ENCODE measurements around the gene MTM1.
A peak's percentile ranks its signal among the peaks of the same experiment; 100 is the strongest.

The MTM1 gene

GRCh38 chrX:150692296-150692695 is 123.9 kb downstream of the MTM1 start:
- peak overlapping the region; percentile 91 for H3K27ac Mint-ChIP-seq
- peaks cover 6% of the 10 kb centered on the region for H3K36me3 Mint-ChIP-seq (ENCODE audit: low read depth)
- H3K9me3 Mint-ChIP-seq: peaks cover 4% of the 10 kb centered on the region
- H3K4me1 Mint-ChIP-seq (ENCODE audit: low read depth): peaks cover 56% of the 10 kb centered on the region
- H3K4me3 Mint-ChIP-seq: peak overlapping the region; percentile 86
- no peaks in the 10 kb centered on the region for H3K27me3 Mint-ChIP-seq (ENCODE audit: low read depth)

- H3K9me3 Mint-ChIP-seq: peaks cover 4% of the 10 kb centered on the region
- peaks cover 61% of the 10 kb centered on the region for H3K4me1 Mint-ChIP-seq (ENCODE audit: low read depth)
- H3K36me3 Mint-ChIP-seq (ENCODE audit: low read depth): peaks cover 6% of the 10 kb centered on the region
- H3K27me3 Mint-ChIP-seq (ENCODE audit: low read depth): no peaks in the 10 kb centered on the region
- peak within 1 kb of the TSS; percentile 94 for H3K27ac Mint-ChIP-seq
- peak within 1 kb of the TSS; percentile 86 for H3K4me3 Mint-ChIP-seq
Measured at GRCh38 chrX:150692831-150693724, 124.7 kb downstream of the MTM1 start, which contains the start of gene MTMR1. Gene MTMR1 (plus strand): TSS chrX:150693396. CDS start chrX:150693531, 135 bp downstream.

- H3K4me1 Mint-ChIP-seq (ENCODE audit: low read depth): peaks cover 54% of the 10 kb centered on the region
- H3K9me3 Mint-ChIP-seq: no peaks in the 10 kb centered on the region
- peak overlapping the region; percentile 86 for H3K4me3 Mint-ChIP-seq
- H3K27me3 Mint-ChIP-seq (ENCODE audit: low read depth): no peaks in the 10 kb centered on the region
- peaks cover 6% of the 10 kb centered on the region for H3K36me3 Mint-ChIP-seq (ENCODE audit: low read depth)
- peak overlapping the region; percentile 94 for H3K27ac Mint-ChIP-seq
Measured at GRCh38 chrX:150693725-150694574, 125.5 kb downstream of the MTM1 start.

- Mint-ChIP-seq H3K9me3 (no peaks in the 10 kb centered on the region), H3K4me1 (ENCODE audit: low read depth) (peaks cover 54% of the 10 kb centered on the region), H3K36me3 (ENCODE audit: low read depth) (peaks cover 6% of the 10 kb centered on the region), H3K27ac (peak overlapping the region; percentile 81), H3K27me3 (ENCODE audit: low read depth) (no peaks in the 10 kb centered on the region), H3K4me3 (peak overlapping the region; percentile 86)
Measured at GRCh38 chrX:150694738-150695410, 126.5 kb downstream of the MTM1 start.

- Mint-ChIP-seq H3K36me3 (ENCODE audit: low read depth) (peaks cover 5% of the 10 kb centered on the region), H3K9me3 (no peaks in the 10 kb centered on the region), H3K27me3 (ENCODE audit: low read depth) (no peaks in the 10 kb centered on the region), H3K4me3 (peak overlapping the region; percentile 86), H3K27ac (peak overlapping the region; percentile 81), H3K4me1 (ENCODE audit: low read depth) (peaks cover 44% of the 10 kb centered on the region)
Measured at GRCh38 chrX:150696331-150696730, 127.9 kb downstream of the MTM1 start.

- Mint-ChIP-seq H3K9me3 (no peaks in the 10 kb centered on the region), H3K27ac (peak overlapping the region; percentile 71), H3K27me3 (ENCODE audit: low read depth) (no peaks in the 10 kb centered on the region), H3K36me3 (ENCODE audit: low read depth) (peaks cover 3% of the 10 kb centered on the region), H3K4me1 (ENCODE audit: low read depth) (peaks cover 41% of the 10 kb centered on the region), H3K4me3 (peak overlapping the region; percentile 86)
Measured at GRCh38 chrX:150696866-150697265, 128.4 kb downstream of the MTM1 start.

GRCh38 chrX:150697641-150698040 is 129.2 kb downstream of the MTM1 start:
- Mint-ChIP-seq H3K4me1 (ENCODE audit: low read depth) (peaks cover 34% of the 10 kb centered on the region), H3K36me3 (ENCODE audit: low read depth) (peaks cover 3% of the 10 kb centered on the region), H3K27me3 (ENCODE audit: low read depth) (no peaks in the 10 kb centered on the region), H3K27ac (peak overlapping the region; percentile 67), H3K4me3 (peak overlapping the region; percentile 86), H3K9me3 (no peaks in the 10 kb centered on the region)

- Mint-ChIP-seq H3K36me3 (ENCODE audit: low read depth) (peaks cover 11% of the 10 kb centered on the region), H3K27me3 (ENCODE audit: low read depth) (no peaks in the 10 kb centered on the region), H3K4me3 (no peak overlapping the region), H3K4me1 (ENCODE audit: low read depth) (peaks cover 39% of the 10 kb centered on the region), H3K9me3 (no peaks in the 10 kb centered on the region), H3K27ac (no peak overlapping the region)
Measured at GRCh38 chrX:150698981-150699380, 130.6 kb downstream of the MTM1 start.

GRCh38 chrX:150700107-150700506 is 131.7 kb downstream of the MTM1 start:
- Mint-ChIP-seq H3K4me1 (ENCODE audit: low read depth) (peaks cover 40% of the 10 kb centered on the region), H3K9me3 (no peaks in the 10 kb centered on the region), H3K36me3 (ENCODE audit: low read depth) (peaks cover 21% of the 10 kb centered on the region), H3K4me3 (no peak overlapping the region), H3K27me3 (ENCODE audit: low read depth) (no peaks in the 10 kb centered on the region), H3K27ac (no peak overlapping the region)

- H3K36me3 Mint-ChIP-seq (ENCODE audit: low read depth): peaks cover 23% of the 10 kb centered on the region
- H3K4me1 Mint-ChIP-seq (ENCODE audit: low read depth): peaks cover 34% of the 10 kb centered on the region
Measured at GRCh38 chrX:150701377-150701776, 133.0 kb downstream of the MTM1 start.

GRCh38 chrX:150702966-150703694 is 134.7 kb downstream of the MTM1 start:
- no peak overlapping the region for H3K4me3 Mint-ChIP-seq
- H3K4me1 Mint-ChIP-seq (ENCODE audit: low read depth): peaks cover 23% of the 10 kb centered on the region
- no peaks in the 10 kb centered on the region for H3K9me3 Mint-ChIP-seq
- peaks cover 34% of the 10 kb centered on the region for H3K36me3 Mint-ChIP-seq (ENCODE audit: low read depth)
- H3K27me3 Mint-ChIP-seq (ENCODE audit: low read depth): no peaks in the 10 kb centered on the region
- H3K27ac Mint-ChIP-seq: no peak overlapping the region

More at GRCh38 chrX:150701377-150701776, 133.0 kb downstream of the MTM1 start:
- H3K4me3 Mint-ChIP-seq: no peak overlapping the region
- no peaks in the 10 kb centered on the region for H3K9me3 Mint-ChIP-seq
- no peaks in the 10 kb centered on the region for H3K27me3 Mint-ChIP-seq (ENCODE audit: low read depth)
- no peak overlapping the region for H3K27ac Mint-ChIP-seq

GRCh38 chrX:150703695-150703974 is 135.2 kb downstream of the MTM1 start:
- Mint-ChIP-seq H3K27me3 (ENCODE audit: low read depth) (no peaks in the 10 kb centered on the region), H3K36me3 (ENCODE audit: low read depth) (peaks cover 34% of the 10 kb centered on the region), H3K27ac (no peak overlapping the region), H3K4me1 (ENCODE audit: low read depth) (peaks cover 25% of the 10 kb centered on the region), H3K4me3 (no peak overlapping the region), H3K9me3 (no peaks in the 10 kb centered on the region)

- peaks cover 26% of the 10 kb centered on the region for H3K4me1 Mint-ChIP-seq (ENCODE audit: low read depth)
- no peaks in the 10 kb centered on the region for H3K9me3 Mint-ChIP-seq
- peaks cover 35% of the 10 kb centered on the region for H3K36me3 Mint-ChIP-seq (ENCODE audit: low read depth)
- H3K27me3 Mint-ChIP-seq (ENCODE audit: low read depth): no peaks in the 10 kb centered on the region
- H3K4me3 Mint-ChIP-seq: no peak overlapping the region
- peak overlapping the region; percentile 20 for H3K27ac Mint-ChIP-seq
Measured at GRCh38 chrX:150704030-150704613, 135.7 kb downstream of the MTM1 start.
